Neural progenitor cell (in vitro differentiated cells): Measurements from ENCODE around the gene SMCP. TPM values are rescaled to one million over a fixed set of nuclear protein-coding genes. Genes with fewer than 3 reads are reported as not detected.

Experiments
- DNase-seq: peaks from one replicate; pipeline ENCODE4 v3.0.0-alpha.2; 2016; ENCODE audit warnings: low spot score
- H2AFZ ChIP-seq: fragments of 200-600 bp; sonication (generic); replicated peaks from 2 replicates; pipeline ENCODE4 v1.6.1; 2016; ENCODE audit warnings: antibody characterized with exemption
- H3F3A ChIP-seq: fragments of 200-600 bp; sonication (generic); 2 replicates; pipeline ENCODE4 v1.6.1; 2016; ENCODE audit warnings: antibody characterized with exemption, low read depth
- H3K27ac ChIP-seq: fragments of 200-600 bp; sonication (generic); 2 replicates; pipeline ENCODE4 v1.5.1; 2016; ENCODE audit warnings: mild to moderate bottlenecking
- H3K27me3 ChIP-seq: fragments of 200-600 bp; sonication (generic); 2 replicates; pipeline ENCODE4 v1.6.1; 2016; ENCODE audit warnings: mild to moderate bottlenecking, moderate library complexity
- H3K36me3 ChIP-seq: fragments of 200-600 bp; sonication (generic); 2 replicates; pipeline ENCODE4 v1.5.1; 2016
- H3K4me1 ChIP-seq: fragments of 200-600 bp; sonication (generic); 2 replicates; pipeline ENCODE4 v1.6.1; 2016; ENCODE audit warnings: mixed run types
- H3K4me2 ChIP-seq: fragments of 200-600 bp; sonication (generic); 2 replicates; pipeline ENCODE4 v1.6.1; 2016
- H3K4me3 ChIP-seq: fragments of 200-600 bp; sonication (generic); 2 replicates; pipeline ENCODE4 v1.5.1; 2016
- H3K79me2 ChIP-seq: fragments of 200-600 bp; sonication (generic); 2 replicates; pipeline ENCODE4 v1.6.1; 2016; ENCODE audit warnings: low read depth
- H3K9ac ChIP-seq: fragments of 200-600 bp; sonication (generic); 2 replicates; pipeline ENCODE4 v1.6.1; 2016
- H3K9me3 ChIP-seq: fragments of 200-600 bp; sonication (generic); 2 replicates; pipeline ENCODE4 v1.5.1; 2016; ENCODE audit warnings: low read depth
- H4K20me1 ChIP-seq: fragments of 200-600 bp; sonication (generic); 2 replicates; pipeline ENCODE4 v1.6.1; 2016; ENCODE audit warnings: low read depth
- H3K27ac Mint-ChIP-seq: 3 replicates; pipeline ENCODE4 v1.8.0; 2021; ENCODE audit warnings: mixed read lengths
- H3K27me3 Mint-ChIP-seq: 2 replicates; pipeline ENCODE4 v1.8.0; 2022; ENCODE audit warnings: low read depth, mild to moderate bottlenecking, inconsistent platforms, moderate library complexity, mixed read lengths; ENCODE audit not compliant: insufficient read depth
- H3K36me3 Mint-ChIP-seq: 3 replicates; pipeline ENCODE4 v1.8.0; 2021; ENCODE audit warnings: mixed read lengths
- H3K4me1 Mint-ChIP-seq: 3 replicates; pipeline ENCODE4 v1.8.0; 2021; ENCODE audit warnings: mixed read lengths
- H3K4me3 Mint-ChIP-seq: 3 replicates; pipeline ENCODE4 v1.8.0; 2021; ENCODE audit warnings: mild to moderate bottlenecking, moderate library complexity, mixed read lengths
- H3K9me3 Mint-ChIP-seq: 3 replicates; pipeline ENCODE4 v1.8.0; 2020; ENCODE audit warnings: mixed read lengths
- EZH2 ChIP-seq: fragments of 200-600 bp; sonication (generic); IDR thresholded peaks from 2 replicates; pipeline ENCODE4 v1.6.1; 2017; ENCODE audit warnings: antibody characterized with exemption, mild to moderate bottlenecking, moderate library complexity
- EZH2phosphoT487 ChIP-seq: fragments of 200-600 bp; sonication (generic); IDR thresholded peaks from 2 replicates; pipeline ENCODE4 v1.6.1; 2017; ENCODE audit warnings: antibody characterized with exemption
- total RNA-seq: library from RNA; depleted of rRNA; stranded (reverse); fragments of >200 nt; gene quantifications from 2 replicates; pipeline ENCODE4 v1.2.3, GENCODE V29; 2015; ENCODE audit warnings: low replicate concordance
- TF ChIP-seq, protein P1 (sequence below): fragments of 200-600 bp; sonication (generic); IDR thresholded peaks from 2 replicates; pipeline ENCODE4 v1.5.1; 2017; ENCODE audit warnings: antibody characterized with exemption, mild to moderate bottlenecking

The SMCP gene
- total RNA-seq, 1 donor from 2014 or later = not detected

GRCh38 chr1:152888126-152888525, 10.0 kb downstream of the SMCP start:
- Histone ChIP-seq H3K36me3 (no peaks in the 10 kb centered on the region), H3K27me3 (no peaks in the 10 kb centered on the region), H3K9ac (no peak overlapping the region), H4K20me1 (no peaks in the 10 kb centered on the region), H3F3A (no peaks in the 10 kb centered on the region), H2AFZ (no peak overlapping the region), H3K27ac (no peak overlapping the region), H3K4me2 (no peak overlapping the region), H3K9me3 (peaks cover 26% of the 10 kb centered on the region), H3K4me3 (no peak overlapping the region), H3K4me1 (no peaks in the 10 kb centered on the region), H3K79me2 (no peaks in the 10 kb centered on the region)
- Mint-ChIP-seq H3K27ac (no peak overlapping the region), H3K36me3 (no peaks in the 10 kb centered on the region), H3K4me3 (no peak overlapping the region), H3K27me3 (no peaks in the 10 kb centered on the region), H3K4me1 (no peaks in the 10 kb centered on the region), H3K9me3 (no peaks in the 10 kb centered on the region)
- no peak for DNase-seq
- no peak for TF ChIP-seq EZH2
- no peak for TF ChIP-seq EZH2phosphoT487
- TF ChIP-seq, protein P1, sequence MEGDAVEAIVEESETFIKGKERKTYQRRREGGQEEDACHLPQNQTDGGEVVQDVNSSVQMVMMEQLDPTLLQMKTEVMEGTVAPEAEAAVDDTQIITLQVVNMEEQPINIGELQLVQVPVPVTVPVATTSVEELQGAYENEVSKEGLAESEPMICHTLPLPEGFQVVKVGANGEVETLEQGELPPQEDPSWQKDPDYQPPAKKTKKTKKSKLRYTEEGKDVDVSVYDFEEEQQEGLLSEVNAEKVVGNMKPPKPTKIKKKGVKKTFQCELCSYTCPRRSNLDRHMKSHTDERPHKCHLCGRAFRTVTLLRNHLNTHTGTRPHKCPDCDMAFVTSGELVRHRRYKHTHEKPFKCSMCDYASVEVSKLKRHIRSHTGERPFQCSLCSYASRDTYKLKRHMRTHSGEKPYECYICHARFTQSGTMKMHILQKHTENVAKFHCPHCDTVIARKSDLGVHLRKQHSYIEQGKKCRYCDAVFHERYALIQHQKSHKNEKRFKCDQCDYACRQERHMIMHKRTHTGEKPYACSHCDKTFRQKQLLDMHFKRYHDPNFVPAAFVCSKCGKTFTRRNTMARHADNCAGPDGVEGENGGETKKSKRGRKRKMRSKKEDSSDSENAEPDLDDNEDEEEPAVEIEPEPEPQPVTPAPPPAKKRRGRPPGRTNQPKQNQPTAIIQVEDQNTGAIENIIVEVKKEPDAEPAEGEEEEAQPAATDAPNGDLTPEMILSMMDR = no peak

DNA sequence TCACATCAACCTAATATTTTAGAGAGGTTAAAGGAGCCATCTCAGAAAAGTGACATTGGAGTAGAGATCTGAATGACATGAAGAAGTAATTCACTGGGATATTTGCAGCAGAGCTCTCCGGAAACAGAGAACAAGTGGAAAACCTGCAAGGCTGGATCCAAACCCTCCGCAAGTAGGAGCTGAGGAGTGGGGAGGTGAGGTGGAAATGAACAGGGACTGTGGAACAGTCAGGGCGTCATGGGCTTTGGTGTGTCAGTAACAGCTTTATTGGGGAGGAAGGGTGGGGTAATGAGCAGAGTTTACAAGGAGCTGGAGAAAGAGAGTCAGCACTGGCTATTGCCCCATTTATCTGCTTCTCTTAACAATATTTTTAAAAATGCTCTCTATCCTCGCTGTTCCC, 20.9 kb downstream of the SMCP start:
- Histone ChIP-seq H3K36me3 (no peaks in the 10 kb centered on the region), H3K9ac (no peak overlapping the region), H3F3A (no peaks in the 10 kb centered on the region), H3K4me2 (no peak overlapping the region), H3K4me3 (no peak overlapping the region), H3K27ac (no peak overlapping the region), H2AFZ (no peak overlapping the region), H3K79me2 (no peaks in the 10 kb centered on the region), H3K27me3 (no peaks in the 10 kb centered on the region), H3K9me3 (peaks cover 15% of the 10 kb centered on the region), H4K20me1 (no peaks in the 10 kb centered on the region), H3K4me1 (no peaks in the 10 kb centered on the region)
- DNase-seq = no peak
- TF ChIP-seq EZH2phosphoT487 (no peak), EZH2 (no peak)
- TF ChIP-seq, protein P1 = no peak
- Mint-ChIP-seq H3K9me3 (peaks cover 3% of the 10 kb centered on the region), H3K27me3 (peaks cover 7% of the 10 kb centered on the region), H3K36me3 (no peaks in the 10 kb centered on the region), H3K4me3 (no peak overlapping the region), H3K27ac (no peak overlapping the region), H3K4me1 (no peaks in the 10 kb centered on the region)

GRCh38 chr1:152899883-152900282, 21.8 kb downstream of the SMCP start:
- Histone ChIP-seq H4K20me1 (no peaks in the 10 kb centered on the region), H3K9me3 (peaks cover 10% of the 10 kb centered on the region), H3K4me2 (no peak overlapping the region), H3K4me1 (no peaks in the 10 kb centered on the region), H3F3A (no peaks in the 10 kb centered on the region), H3K36me3 (no peaks in the 10 kb centered on the region), H3K9ac (no peak overlapping the region), H3K27me3 (no peaks in the 10 kb centered on the region), H3K79me2 (no peaks in the 10 kb centered on the region), H3K4me3 (no peak overlapping the region), H2AFZ (no peak overlapping the region), H3K27ac (no peak overlapping the region)
- H3K27me3 Mint-ChIP-seq = peaks cover 7% of the 10 kb centered on the region
- no peak overlapping the region for H3K27ac Mint-ChIP-seq
- no peak for DNase-seq
- no peak overlapping the region for H3K4me3 Mint-ChIP-seq
- no peaks in the 10 kb centered on the region for H3K4me1 Mint-ChIP-seq
- no peak for TF ChIP-seq EZH2phosphoT487
- TF ChIP-seq, protein P1 = no peak
- no peak for TF ChIP-seq EZH2
- no peaks in the 10 kb centered on the region for H3K36me3 Mint-ChIP-seq
- H3K9me3 Mint-ChIP-seq = peaks cover 4% of the 10 kb centered on the region
